HEK293 (cell line): ENCODE data around the gene P2RX6.

Source experiments
- CTCF ChIA-PET: fragments of 350-600 bp; formaldehyde crosslinking; extraction: SDS; loops from one replicate; lab custom pipeline; 2021; ENCODE audit warnings: antibody characterized with exemption; lab: Yijun Ruan, JAX
- POLR2A ChIA-PET: fragments of 300-600 bp; formaldehyde crosslinking; extraction: SDS; loops from one replicate; lab custom pipeline; 2020; ENCODE audit warnings: antibody characterized with exemption, inconsistent platforms; lab: Yijun Ruan, JAX
- H3K27ac ChIP-seq: fragments of 200-500 bp; sonication (Bioruptor generic); 2 replicates; pipeline ENCODE4 v1.5.1; 2014; ENCODE audit warnings: low read depth, low read length, control low read depth, inconsistent platforms; ENCODE audit errors: extremely low read depth
- H3K36me3 ChIP-seq, 2 experiments: fragments of 200-500 bp in 1 of 2; sonication (Bioruptor generic) in 1 of 2; 1 replicate in 1 of 2; 2 replicates in 1 of 2; pipeline ENCODE4 v1.5.1; 2014 to 2017; ENCODE audit warnings: inconsistent platforms in 2 of 2, low read length in 2 of 2; ENCODE audit not compliant: control insufficient read depth in 2 of 2, insufficient read depth in 1 of 2
- H3K4me1 ChIP-seq: fragments of 200-500 bp; sonication (Bioruptor generic); 2 replicates; pipeline ENCODE4 v1.5.1; 2014; ENCODE audit warnings: mild to moderate bottlenecking, low read length, inconsistent platforms; ENCODE audit not compliant: control insufficient read depth, insufficient read depth
- H3K4me3 ChIP-seq: 2 replicates; pipeline ENCODE4 v1.5.1; 2011; ENCODE audit warnings: low read depth, mild to moderate bottlenecking, control low read depth, low read length, moderate library complexity
- H3K9me3 ChIP-seq: fragments of 200-500 bp; sonication (Bioruptor generic); 2 replicates; pipeline ENCODE4 v1.5.1; 2014; ENCODE audit warnings: low read depth, low read length, inconsistent platforms; ENCODE audit not compliant: control insufficient read depth, insufficient read depth
- HOXC10 ChIP-seq: sonication (generic); formaldehyde crosslinking; IDR thresholded peaks from 2 replicates; pipeline ENCODE4 v1.8.1; 2023; ENCODE audit warnings: mild to moderate bottlenecking, missing genetic modification reagents
- KLF10 ChIP-seq: fragments of 450-650 bp; IDR thresholded peaks from 2 replicates; pipeline ENCODE4 v1.5.1; 2018; ENCODE audit warnings: missing biosample characterization, mild to moderate bottlenecking, missing genetic modification characterization
- RBAK ChIP-seq: fragments of 450-650 bp; formaldehyde crosslinking; IDR thresholded peaks from 2 replicates; pipeline ENCODE4 v1.5.1; 2016; ENCODE audit warnings: missing biosample characterization, missing genetic modification characterization
- ZNF202 ChIP-seq: fragments of 450-650 bp; formaldehyde crosslinking; IDR thresholded peaks from 2 replicates; pipeline ENCODE4 v1.5.1; 2016; ENCODE audit warnings: missing biosample characterization, missing genetic modification characterization, borderline replicate concordance
- ZNF37A ChIP-seq: fragments of 450-650 bp; IDR thresholded peaks from 2 replicates; pipeline ENCODE4 v1.5.1; 2018; ENCODE audit warnings: missing biosample characterization, missing genetic modification characterization
- ZNF514 ChIP-seq: fragments of 450-650 bp; formaldehyde crosslinking; IDR thresholded peaks from 2 replicates; pipeline ENCODE4 v1.5.1; 2016; ENCODE audit warnings: missing biosample characterization, missing genetic modification characterization
- ZNF549 ChIP-seq: fragments of 450-650 bp; IDR thresholded peaks from 2 replicates; pipeline ENCODE4 v1.5.1; 2018; ENCODE audit warnings: missing biosample characterization, missing genetic modification characterization, mild to moderate bottlenecking, inconsistent platforms, moderate library complexity
- ZNF585B ChIP-seq: fragments of 450-650 bp; formaldehyde crosslinking; IDR thresholded peaks from 2 replicates; pipeline ENCODE4 v1.5.1; 2016; ENCODE audit warnings: missing biosample characterization, missing genetic modification characterization
- TF ChIP-seq, protein P1 (sequence below): fragments of 450-650 bp; formaldehyde crosslinking; conservative IDR thresholded peaks from 2 replicates; pipeline ENCODE4 v1.5.1; 2016; ENCODE audit warnings: low read depth, missing biosample characterization, missing genetic modification characterization
- TF ChIP-seq, protein P2 (sequence below): fragments of 450-650 bp; formaldehyde crosslinking; IDR thresholded peaks from 2 replicates; pipeline ENCODE4 v1.5.1; 2016; ENCODE audit warnings: missing biosample characterization, missing genetic modification characterization, borderline replicate concordance
- TF ChIP-seq, protein P3 (sequence below): fragments of 450-650 bp; formaldehyde crosslinking; IDR thresholded peaks from 2 replicates; pipeline ENCODE4 v1.5.1; 2016; ENCODE audit warnings: missing biosample characterization, missing genetic modification characterization, borderline replicate concordance
- TF ChIP-seq, protein P4 (sequence below): fragments of 450-650 bp; formaldehyde crosslinking; IDR thresholded peaks from 2 replicates; pipeline ENCODE4 v1.5.1; 2016; ENCODE audit warnings: missing biosample characterization, missing genetic modification characterization
- TF ChIP-seq, protein P5 (sequence below): fragments of 450-650 bp; formaldehyde crosslinking; IDR thresholded peaks from 2 replicates; pipeline ENCODE4 v1.5.1; 2017; ENCODE audit warnings: missing biosample characterization, missing genetic modification characterization
- TF ChIP-seq, protein P6 (sequence below): fragments of 450-650 bp; formaldehyde crosslinking; optimal IDR thresholded peaks from 2 replicates; pipeline ENCODE3; 2016; ENCODE audit warnings: missing biosample characterization, mild to moderate bottlenecking, missing genetic modification characterization
- TF ChIP-seq, protein P7 (sequence below): fragments of 450-650 bp; IDR thresholded peaks from 2 replicates; pipeline ENCODE4 v1.5.1; 2018; ENCODE audit warnings: missing biosample characterization, missing genetic modification characterization

P2RX6 gene

DNA sequence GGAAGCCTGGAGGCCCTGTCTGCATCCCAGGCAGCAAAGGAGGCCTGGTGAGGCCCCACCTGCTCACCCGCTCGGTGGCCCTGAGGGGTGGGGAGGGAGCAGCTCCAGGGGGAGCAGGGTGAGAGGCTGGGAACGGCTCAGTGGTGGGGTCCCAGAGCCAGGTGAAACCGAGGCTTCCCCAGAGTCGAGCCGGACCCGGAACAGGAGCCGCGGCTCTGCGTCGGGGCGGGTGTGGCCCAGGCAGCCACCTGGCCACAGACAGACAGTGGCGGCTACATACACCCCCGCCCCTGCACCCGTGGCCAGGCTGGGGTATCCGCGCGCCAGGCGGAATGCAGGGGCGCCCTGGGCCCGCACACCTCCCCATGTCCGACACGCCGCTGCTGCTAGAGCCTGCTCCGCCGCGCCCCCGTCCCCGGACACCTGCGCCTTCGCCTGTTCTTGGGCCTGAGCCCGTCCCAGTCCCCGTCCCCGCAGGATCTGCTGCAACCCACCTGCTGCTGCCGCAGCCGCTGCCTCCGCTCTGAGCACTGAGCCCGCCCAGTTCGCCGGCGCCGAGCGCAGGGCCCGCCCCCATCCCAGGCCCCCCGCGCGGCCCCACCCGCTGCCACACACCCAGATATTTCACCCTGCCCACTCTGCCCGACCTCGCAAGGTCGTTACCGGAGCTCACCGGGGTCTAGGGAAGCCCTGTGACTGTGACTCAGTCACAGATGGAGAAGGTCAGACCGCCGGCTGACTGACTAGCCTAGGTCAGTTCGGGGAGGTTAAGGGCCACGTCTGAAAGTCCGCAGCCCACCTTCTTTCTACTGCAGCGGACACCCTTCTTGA lies 17.3 kb downstream of the P2RX6 start, which contains the start of gene SLC7A4:
TSS of gene SLC7A4 (minus strand) at position 525 of the 831 bp plus-strand sequence. CDS start 749 bp downstream, outside the sequence.
- no peaks in the 10 kb centered on the region for H3K36me3 ChIP-seq
- ChIA-PET POLR2A (no interaction called here), CTCF (no interaction called here)
- H3K4me3 ChIP-seq, result no peak within 1 kb of the TSS
- no peak within 1 kb of the TSS for H3K27ac ChIP-seq
- H3K4me1 ChIP-seq, result no peaks in the 10 kb centered on the region
- H3K9me3 ChIP-seq, result no peaks in the 10 kb centered on the region
- no peak for TF ChIP-seq ZNF514 (tag by site-specific recombination)
- TF ChIP-seq, protein P1, sequence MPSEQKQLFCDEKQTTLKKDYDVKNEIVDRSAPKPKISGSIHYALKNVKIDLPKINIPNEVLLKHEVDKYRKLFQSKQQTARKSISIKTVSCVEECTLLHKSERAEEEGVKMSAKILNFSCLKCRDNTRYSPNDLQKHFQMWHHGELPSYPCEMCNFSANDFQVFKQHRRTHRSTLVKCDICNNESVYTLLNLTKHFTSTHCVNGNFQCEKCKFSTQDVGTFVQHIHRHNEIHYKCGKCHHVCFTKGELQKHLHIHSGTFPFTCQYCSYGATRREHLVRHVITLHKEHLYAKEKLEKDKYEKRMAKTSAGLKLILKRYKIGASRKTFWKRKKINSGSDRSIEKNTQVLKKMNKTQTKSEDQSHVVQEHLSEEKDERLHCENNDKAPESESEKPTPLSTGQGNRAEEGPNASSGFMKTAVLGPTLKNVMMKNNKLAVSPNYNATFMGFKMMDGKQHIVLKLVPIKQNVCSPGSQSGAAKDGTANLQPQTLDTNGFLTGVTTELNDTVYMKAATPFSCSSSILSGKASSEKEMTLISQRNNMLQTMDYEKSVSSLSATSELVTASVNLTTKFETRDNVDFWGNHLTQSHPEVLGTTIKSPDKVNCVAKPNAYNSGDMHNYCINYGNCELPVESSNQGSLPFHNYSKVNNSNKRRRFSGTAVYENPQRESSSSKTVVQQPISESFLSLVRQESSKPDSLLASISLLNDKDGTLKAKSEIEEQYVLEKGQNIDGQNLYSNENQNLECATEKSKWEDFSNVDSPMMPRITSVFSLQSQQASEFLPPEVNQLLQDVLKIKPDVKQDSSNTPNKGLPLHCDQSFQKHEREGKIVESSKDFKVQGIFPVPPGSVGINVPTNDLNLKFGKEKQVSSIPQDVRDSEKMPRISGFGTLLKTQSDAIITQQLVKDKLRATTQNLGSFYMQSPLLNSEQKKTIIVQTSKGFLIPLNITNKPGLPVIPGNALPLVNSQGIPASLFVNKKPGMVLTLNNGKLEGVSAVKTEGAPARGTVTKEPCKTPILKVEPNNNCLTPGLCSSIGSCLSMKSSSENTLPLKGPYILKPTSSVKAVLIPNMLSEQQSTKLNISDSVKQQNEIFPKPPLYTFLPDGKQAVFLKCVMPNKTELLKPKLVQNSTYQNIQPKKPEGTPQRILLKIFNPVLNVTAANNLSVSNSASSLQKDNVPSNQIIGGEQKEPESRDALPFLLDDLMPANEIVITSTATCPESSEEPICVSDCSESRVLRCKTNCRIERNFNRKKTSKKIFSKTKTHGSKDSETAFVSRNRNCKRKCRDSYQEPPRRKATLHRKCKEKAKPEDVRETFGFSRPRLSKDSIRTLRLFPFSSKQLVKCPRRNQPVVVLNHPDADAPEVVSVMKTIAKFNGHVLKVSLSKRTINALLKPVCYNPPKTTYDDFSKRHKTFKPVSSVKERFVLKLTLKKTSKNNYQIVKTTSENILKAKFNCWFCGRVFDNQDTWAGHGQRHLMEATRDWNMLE (tag by site-specific recombination), result no peak
- no peak for TF ChIP-seq ZNF37A (tag by site-specific recombination)
- TF ChIP-seq, protein P2, sequence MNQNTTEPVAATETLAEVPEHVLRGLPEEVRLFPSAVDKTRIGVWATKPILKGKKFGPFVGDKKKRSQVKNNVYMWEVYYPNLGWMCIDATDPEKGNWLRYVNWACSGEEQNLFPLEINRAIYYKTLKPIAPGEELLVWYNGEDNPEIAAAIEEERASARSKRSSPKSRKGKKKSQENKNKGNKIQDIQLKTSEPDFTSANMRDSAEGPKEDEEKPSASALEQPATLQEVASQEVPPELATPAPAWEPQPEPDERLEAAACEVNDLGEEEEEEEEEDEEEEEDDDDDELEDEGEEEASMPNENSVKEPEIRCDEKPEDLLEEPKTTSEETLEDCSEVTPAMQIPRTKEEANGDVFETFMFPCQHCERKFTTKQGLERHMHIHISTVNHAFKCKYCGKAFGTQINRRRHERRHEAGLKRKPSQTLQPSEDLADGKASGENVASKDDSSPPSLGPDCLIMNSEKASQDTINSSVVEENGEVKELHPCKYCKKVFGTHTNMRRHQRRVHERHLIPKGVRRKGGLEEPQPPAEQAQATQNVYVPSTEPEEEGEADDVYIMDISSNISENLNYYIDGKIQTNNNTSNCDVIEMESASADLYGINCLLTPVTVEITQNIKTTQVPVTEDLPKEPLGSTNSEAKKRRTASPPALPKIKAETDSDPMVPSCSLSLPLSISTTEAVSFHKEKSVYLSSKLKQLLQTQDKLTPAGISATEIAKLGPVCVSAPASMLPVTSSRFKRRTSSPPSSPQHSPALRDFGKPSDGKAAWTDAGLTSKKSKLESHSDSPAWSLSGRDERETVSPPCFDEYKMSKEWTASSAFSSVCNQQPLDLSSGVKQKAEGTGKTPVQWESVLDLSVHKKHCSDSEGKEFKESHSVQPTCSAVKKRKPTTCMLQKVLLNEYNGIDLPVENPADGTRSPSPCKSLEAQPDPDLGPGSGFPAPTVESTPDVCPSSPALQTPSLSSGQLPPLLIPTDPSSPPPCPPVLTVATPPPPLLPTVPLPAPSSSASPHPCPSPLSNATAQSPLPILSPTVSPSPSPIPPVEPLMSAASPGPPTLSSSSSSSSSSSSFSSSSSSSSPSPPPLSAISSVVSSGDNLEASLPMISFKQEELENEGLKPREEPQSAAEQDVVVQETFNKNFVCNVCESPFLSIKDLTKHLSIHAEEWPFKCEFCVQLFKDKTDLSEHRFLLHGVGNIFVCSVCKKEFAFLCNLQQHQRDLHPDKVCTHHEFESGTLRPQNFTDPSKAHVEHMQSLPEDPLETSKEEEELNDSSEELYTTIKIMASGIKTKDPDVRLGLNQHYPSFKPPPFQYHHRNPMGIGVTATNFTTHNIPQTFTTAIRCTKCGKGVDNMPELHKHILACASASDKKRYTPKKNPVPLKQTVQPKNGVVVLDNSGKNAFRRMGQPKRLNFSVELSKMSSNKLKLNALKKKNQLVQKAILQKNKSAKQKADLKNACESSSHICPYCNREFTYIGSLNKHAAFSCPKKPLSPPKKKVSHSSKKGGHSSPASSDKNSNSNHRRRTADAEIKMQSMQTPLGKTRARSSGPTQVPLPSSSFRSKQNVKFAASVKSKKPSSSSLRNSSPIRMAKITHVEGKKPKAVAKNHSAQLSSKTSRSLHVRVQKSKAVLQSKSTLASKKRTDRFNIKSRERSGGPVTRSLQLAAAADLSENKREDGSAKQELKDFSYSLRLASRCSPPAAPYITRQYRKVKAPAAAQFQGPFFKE (tag by site-specific recombination), result no peak
- TF ChIP-seq, protein P3, sequence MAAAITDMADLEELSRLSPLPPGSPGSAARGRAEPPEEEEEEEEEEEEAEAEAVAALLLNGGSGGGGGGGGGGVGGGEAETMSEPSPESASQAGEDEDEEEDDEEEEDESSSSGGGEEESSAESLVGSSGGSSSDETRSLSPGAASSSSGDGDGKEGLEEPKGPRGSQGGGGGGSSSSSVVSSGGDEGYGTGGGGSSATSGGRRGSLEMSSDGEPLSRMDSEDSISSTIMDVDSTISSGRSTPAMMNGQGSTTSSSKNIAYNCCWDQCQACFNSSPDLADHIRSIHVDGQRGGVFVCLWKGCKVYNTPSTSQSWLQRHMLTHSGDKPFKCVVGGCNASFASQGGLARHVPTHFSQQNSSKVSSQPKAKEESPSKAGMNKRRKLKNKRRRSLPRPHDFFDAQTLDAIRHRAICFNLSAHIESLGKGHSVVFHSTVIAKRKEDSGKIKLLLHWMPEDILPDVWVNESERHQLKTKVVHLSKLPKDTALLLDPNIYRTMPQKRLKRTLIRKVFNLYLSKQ (tag by site-specific recombination), result no peak
- TF ChIP-seq ZNF585B (tag by site-specific recombination), result no peak
- TF ChIP-seq, protein P4, sequence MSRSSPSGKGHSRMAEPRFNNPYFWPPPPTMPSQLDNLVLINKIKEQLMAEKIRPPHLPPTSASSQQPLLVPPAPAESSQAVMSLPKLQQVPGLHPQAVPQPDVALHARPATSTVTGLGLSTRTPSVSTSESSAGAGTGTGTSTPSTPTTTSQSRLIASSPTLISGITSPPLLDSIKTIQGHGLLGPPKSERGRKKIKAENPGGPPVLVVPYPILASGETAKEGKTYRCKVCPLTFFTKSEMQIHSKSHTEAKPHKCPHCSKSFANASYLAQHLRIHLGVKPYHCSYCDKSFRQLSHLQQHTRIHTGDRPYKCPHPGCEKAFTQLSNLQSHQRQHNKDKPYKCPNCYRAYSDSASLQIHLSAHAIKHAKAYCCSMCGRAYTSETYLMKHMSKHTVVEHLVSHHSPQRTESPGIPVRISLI, result no peak
- no peak for TF ChIP-seq RBAK
- TF ChIP-seq, protein P5, sequence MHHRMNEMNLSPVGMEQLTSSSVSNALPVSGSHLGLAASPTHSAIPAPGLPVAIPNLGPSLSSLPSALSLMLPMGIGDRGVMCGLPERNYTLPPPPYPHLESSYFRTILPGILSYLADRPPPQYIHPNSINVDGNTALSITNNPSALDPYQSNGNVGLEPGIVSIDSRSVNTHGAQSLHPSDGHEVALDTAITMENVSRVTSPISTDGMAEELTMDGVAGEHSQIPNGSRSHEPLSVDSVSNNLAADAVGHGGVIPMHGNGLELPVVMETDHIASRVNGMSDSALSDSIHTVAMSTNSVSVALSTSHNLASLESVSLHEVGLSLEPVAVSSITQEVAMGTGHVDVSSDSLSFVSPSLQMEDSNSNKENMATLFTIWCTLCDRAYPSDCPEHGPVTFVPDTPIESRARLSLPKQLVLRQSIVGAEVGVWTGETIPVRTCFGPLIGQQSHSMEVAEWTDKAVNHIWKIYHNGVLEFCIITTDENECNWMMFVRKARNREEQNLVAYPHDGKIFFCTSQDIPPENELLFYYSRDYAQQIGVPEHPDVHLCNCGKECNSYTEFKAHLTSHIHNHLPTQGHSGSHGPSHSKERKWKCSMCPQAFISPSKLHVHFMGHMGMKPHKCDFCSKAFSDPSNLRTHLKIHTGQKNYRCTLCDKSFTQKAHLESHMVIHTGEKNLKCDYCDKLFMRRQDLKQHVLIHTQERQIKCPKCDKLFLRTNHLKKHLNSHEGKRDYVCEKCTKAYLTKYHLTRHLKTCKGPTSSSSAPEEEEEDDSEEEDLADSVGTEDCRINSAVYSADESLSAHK, result no peak
- TF ChIP-seq, protein P6, sequence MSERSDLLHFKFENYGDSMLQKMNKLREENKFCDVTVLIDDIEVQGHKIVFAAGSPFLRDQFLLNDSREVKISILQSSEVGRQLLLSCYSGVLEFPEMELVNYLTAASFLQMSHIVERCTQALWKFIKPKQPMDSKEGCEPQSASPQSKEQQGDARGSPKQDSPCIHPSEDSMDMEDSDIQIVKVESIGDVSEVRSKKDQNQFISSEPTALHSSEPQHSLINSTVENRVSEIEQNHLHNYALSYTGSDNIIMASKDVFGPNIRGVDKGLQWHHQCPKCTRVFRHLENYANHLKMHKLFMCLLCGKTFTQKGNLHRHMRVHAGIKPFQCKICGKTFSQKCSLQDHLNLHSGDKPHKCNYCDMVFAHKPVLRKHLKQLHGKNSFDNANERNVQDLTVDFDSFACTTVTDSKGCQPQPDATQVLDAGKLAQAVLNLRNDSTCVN (tag by site-specific recombination), result no peak
- no peak for TF ChIP-seq ZNF549
- TF ChIP-seq ZNF202 (tag by site-specific recombination), result no peak
- TF ChIP-seq, protein P7, sequence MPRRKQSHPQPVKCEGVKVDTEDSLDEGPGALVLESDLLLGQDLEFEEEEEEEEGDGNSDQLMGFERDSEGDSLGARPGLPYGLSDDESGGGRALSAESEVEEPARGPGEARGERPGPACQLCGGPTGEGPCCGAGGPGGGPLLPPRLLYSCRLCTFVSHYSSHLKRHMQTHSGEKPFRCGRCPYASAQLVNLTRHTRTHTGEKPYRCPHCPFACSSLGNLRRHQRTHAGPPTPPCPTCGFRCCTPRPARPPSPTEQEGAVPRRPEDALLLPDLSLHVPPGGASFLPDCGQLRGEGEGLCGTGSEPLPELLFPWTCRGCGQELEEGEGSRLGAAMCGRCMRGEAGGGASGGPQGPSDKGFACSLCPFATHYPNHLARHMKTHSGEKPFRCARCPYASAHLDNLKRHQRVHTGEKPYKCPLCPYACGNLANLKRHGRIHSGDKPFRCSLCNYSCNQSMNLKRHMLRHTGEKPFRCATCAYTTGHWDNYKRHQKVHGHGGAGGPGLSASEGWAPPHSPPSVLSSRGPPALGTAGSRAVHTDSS (tag by site-specific recombination), result no peak
- TF ChIP-seq KLF10, result no peak
- no peak for TF ChIP-seq HOXC10 (CRISPR knock-in tag)
